ENCODE results near the gene ZNF436. TPM values are rescaled to one million over a fixed set of nuclear protein-coding genes. Genes with fewer than 3 reads are reported as not detected.

The ZNF436 gene
- total and polyA plus RNA-seq, 2 of the 8 experiments (the other 6 are each of a cell fraction or from before 2014, with no cell fraction given), result 0.65 to 1.8 TPM

DNA sequence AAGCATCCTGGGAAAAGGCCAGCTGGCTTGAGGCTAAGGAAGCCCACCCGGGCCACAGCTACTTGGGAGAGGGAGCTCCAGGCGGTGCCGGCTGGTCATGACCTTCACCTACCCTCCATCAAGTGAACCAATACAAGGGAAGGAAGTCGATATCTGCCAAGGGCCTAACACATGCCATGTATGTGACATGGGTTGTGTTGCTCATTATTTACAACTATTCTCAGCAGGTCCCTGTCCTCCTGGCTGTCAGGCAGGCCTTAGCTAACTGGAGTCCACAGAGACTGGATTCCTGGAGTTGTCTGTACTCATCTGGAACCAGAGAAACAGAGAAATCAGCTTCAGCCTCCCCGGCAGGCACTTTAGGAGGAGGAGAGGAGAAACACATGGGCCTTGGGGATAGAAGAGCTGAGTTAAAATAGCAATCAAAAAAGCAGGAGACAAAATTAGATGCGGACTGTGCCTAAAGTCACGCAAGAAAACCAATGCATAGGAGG, 39.2 kb upstream of the ZNF436 start (continued):
- TF ChIP-seq, protein P1, sequence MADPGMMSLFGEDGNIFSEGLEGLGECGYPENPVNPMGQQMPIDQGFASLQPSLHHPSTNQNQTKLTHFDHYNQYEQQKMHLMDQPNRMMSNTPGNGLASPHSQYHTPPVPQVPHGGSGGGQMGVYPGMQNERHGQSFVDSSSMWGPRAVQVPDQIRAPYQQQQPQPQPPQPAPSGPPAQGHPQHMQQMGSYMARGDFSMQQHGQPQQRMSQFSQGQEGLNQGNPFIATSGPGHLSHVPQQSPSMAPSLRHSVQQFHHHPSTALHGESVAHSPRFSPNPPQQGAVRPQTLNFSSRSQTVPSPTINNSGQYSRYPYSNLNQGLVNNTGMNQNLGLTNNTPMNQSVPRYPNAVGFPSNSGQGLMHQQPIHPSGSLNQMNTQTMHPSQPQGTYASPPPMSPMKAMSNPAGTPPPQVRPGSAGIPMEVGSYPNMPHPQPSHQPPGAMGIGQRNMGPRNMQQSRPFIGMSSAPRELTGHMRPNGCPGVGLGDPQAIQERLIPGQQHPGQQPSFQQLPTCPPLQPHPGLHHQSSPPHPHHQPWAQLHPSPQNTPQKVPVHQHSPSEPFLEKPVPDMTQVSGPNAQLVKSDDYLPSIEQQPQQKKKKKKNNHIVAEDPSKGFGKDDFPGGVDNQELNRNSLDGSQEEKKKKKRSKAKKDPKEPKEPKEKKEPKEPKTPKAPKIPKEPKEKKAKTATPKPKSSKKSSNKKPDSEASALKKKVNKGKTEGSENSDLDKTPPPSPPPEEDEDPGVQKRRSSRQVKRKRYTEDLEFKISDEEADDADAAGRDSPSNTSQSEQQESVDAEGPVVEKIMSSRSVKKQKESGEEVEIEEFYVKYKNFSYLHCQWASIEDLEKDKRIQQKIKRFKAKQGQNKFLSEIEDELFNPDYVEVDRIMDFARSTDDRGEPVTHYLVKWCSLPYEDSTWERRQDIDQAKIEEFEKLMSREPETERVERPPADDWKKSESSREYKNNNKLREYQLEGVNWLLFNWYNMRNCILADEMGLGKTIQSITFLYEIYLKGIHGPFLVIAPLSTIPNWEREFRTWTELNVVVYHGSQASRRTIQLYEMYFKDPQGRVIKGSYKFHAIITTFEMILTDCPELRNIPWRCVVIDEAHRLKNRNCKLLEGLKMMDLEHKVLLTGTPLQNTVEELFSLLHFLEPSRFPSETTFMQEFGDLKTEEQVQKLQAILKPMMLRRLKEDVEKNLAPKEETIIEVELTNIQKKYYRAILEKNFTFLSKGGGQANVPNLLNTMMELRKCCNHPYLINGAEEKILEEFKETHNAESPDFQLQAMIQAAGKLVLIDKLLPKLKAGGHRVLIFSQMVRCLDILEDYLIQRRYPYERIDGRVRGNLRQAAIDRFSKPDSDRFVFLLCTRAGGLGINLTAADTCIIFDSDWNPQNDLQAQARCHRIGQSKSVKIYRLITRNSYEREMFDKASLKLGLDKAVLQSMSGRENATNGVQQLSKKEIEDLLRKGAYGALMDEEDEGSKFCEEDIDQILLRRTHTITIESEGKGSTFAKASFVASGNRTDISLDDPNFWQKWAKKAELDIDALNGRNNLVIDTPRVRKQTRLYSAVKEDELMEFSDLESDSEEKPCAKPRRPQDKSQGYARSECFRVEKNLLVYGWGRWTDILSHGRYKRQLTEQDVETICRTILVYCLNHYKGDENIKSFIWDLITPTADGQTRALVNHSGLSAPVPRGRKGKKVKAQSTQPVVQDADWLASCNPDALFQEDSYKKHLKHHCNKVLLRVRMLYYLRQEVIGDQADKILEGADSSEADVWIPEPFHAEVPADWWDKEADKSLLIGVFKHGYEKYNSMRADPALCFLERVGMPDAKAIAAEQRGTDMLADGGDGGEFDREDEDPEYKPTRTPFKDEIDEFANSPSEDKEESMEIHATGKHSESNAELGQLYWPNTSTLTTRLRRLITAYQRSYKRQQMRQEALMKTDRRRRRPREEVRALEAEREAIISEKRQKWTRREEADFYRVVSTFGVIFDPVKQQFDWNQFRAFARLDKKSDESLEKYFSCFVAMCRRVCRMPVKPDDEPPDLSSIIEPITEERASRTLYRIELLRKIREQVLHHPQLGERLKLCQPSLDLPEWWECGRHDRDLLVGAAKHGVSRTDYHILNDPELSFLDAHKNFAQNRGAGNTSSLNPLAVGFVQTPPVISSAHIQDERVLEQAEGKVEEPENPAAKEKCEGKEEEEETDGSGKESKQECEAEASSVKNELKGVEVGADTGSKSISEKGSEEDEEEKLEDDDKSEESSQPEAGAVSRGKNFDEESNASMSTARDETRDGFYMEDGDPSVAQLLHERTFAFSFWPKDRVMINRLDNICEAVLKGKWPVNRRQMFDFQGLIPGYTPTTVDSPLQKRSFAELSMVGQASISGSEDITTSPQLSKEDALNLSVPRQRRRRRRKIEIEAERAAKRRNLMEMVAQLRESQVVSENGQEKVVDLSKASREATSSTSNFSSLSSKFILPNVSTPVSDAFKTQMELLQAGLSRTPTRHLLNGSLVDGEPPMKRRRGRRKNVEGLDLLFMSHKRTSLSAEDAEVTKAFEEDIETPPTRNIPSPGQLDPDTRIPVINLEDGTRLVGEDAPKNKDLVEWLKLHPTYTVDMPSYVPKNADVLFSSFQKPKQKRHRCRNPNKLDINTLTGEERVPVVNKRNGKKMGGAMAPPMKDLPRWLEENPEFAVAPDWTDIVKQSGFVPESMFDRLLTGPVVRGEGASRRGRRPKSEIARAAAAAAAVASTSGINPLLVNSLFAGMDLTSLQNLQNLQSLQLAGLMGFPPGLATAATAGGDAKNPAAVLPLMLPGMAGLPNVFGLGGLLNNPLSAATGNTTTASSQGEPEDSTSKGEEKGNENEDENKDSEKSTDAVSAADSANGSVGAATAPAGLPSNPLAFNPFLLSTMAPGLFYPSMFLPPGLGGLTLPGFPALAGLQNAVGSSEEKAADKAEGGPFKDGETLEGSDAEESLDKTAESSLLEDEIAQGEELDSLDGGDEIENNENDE (IDR thresholded peaks at IDR 0.05; ENCODE audit: insufficient replicate concordance, low read length), result no peak
- TF ChIP-seq RXRA (IDR thresholded peaks at IDR 0.05; ENCODE audit: insufficient read depth, low read depth, low read length), result no peak
- no peak for TF ChIP-seq CEBPB (IDR thresholded peaks at IDR 0.05; ENCODE audit: low read depth, low read length)
- no peak for TF ChIP-seq KDM1A (IDR thresholded peaks at IDR 0.05; ENCODE audit: borderline replicate concordance, low read length)
- TF ChIP-seq YY1 (IDR thresholded peaks at IDR 0.05; ENCODE audit: low read depth, low read length), result no peak
- TF ChIP-seq EZH2 (IDR thresholded peaks at IDR 0.05; ENCODE audit: low read depth, low read length, severe bottlenecking), result no peak
- TF ChIP-seq MAFK (IDR thresholded peaks at IDR 0.05; ENCODE audit: low read depth, low read length), result no peak
- TF ChIP-seq BACH1 (IDR thresholded peaks at IDR 0.05; ENCODE audit: low read length), result no peak
- no peak for TF ChIP-seq HDAC2 (IDR thresholded peaks at IDR 0.05; ENCODE audit: borderline replicate concordance in 1 of 2, low read depth in 2 of 2, low read length in 2 of 2)
- TF ChIP-seq CREB1 (IDR thresholded peaks at IDR 0.05), result no peak
- no peak for TF ChIP-seq POU5F1 (IDR thresholded peaks at IDR 0.05; ENCODE audit: low read depth, low read length)
- TF ChIP-seq ASH2L (IDR thresholded peaks at IDR 0.05; ENCODE audit: low read length), result no peak
- no peak for TF ChIP-seq NRF1 (IDR thresholded peaks at IDR 0.05; ENCODE audit: low read depth, low read length)
